GM19468 (cell line): ENCODE measurements around the gene ARFIP1.

ENCODE experiments used
- ATAC-seq: cut with Tn5 transposase; IDR thresholded peaks from one replicate; pipeline ENCODE4 v1.9.1; 2021; ENCODE audit warnings: mild to moderate bottlenecking, moderate library complexity, moderate number of reproducible peaks; ENCODE audit not compliant: unreplicated experiment; ENCODE audit errors: extremely low read depth

ARFIP1 gene

GRCh38 chr4:152935143-152935542 lies 155.4 kb downstream of the ARFIP1 start:
- no peak for ATAC-seq

DNA sequence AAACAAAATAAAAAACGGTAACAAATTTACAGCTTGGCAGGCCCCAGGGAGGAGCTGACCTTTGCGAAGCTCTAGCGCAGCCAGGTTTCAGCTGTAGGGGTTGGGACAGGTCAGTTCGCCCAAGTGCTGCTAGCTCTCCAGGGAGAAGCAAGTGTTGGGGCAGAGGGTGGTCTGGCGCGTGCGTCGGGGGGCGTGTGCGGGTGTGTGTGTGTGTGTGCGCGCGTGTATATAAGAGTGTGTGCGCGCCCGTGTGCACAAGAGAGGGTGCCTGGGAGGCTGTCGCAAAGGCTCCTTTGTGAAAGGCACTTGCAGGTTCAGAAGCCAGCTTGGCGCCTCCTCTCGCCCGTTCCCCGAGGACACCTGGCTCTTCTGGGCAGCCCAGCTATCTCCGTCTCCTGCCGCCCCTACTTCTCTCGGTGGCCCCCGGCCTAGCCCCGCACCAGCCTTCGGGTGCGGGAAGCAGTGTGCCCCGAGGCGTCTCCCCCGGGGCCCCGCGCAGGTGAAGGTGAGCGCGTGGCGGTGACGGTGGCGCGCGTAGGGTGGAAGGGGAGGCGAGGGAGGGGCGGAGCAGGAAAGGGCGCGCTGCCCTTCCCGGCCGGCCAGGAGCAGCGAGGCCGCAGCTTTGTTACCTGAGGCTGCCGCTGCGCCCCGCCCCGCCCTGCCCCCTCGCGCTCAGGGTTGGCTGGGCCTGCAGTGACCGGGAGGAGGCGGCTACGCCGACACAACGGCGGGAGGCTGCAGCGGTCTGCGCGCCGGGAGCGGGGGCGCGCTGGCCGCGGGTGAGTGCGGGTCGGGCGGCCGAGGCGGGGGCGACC lies 156.1 kb downstream of the ARFIP1 start, which contains the start of gene FHDC1:
FHDC1 (plus strand) TSS at position 693 of the 815 bp plus-strand sequence. CDS start 6,735 bp downstream, outside the sequence.
- ATAC-seq: no peak

- no peak for ATAC-seq
These were observed 156.9 kb downstream of the ARFIP1 start for GRCh38 chr4:152936446-152937335.

DNA sequence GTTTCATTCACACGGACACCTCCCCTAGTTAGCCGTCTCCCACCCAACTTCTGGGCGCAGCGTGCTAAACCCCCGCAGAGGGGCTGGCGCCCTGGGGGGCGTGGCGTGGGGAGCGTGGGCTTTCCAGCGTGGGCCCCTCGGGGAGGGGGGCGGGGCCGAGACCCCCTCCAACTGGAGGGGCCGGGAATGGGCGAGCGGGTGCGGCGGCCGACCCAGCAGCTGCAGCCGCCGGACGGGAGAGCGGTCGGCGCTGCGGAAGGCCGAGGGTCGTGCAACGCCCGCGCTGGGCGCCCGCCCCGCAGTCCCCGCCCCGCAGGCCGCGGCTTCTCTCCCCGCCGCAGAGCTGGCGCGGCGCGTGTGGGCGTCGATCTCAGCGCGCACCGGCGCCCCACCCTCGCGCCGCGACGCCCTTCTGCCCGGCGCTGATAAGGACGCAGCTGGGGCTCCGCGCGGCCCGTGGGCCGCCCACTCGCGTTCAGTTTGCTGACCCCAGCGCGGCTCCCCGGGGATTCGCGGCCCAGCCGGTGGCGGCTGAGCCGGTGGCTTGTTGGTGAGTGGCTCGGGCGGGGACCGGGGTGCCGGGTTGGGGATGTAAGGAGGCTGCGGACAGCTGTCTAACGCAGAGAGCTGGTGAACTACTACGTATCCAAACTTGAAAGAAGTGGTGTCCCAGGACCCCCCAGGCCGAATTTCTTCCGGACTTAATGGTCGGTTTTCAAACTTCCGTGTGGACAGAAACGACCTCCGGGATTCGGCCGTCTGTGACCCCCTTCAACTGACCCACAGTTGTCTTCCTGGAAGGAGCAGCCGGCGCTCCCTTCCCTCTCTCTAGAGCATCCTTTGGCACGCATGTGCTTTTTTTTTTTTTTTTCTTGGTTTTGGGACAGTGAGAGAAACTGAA lies 157.8 kb downstream of the ARFIP1 start:
- ATAC-seq: no peak

DNA sequence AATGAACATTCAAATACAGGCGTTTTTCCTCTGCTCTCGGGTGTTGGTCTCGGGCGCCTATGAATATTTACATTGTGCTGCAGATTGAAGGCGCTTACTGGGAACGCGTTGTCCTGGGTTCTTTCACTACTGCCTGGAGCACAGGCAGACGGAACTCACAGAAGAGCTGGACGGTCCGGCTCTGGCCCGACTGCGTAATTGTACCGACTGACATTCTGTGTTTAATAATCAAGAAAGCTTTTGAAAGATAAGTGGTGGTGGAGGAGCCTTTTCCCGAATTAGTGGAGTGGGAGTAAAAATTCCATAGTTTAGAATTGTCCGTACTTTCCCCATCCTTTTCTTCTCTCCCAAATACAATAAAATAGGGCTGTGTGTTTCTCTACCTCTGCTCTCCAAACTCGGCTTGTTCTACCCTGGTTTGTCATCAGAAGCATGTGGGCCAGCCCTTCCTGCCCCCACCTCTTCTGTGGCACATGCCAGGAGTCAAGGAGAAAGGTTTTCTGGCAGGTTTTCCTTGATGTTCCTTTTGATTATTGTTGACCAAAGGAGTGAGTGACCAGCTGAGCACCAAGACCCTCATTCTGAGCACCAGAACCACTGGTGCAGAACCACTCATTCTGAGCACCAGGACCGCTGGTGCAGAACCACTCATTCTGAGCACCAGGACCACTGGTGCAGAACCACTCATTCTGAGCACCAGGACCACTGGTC lies 158.6 kb downstream of the ARFIP1 start:
- no peak for ATAC-seq

- ATAC-seq: no peak
These were observed 159.9 kb downstream of the ARFIP1 start for GRCh38 chr4:152939621-152940020.

DNA sequence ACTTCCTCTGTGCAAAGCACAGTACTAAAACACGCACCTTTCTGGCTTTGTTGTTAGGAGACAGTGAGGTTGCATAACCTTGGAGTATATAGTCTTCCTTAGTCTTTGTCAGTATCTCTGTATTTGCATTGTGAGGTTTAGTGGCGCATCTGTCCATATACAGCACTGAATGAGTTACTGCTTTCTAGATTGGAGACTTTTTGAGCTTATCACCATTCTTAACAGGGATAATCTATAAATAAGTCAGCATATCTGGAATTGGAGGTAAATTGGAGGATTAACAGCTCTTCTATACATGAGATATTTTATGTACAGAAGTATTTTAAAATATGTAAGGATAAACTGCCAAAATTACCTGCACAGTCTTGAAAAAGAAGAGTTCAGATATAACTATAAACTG lies 160.7 kb downstream of the ARFIP1 start:
- no peak for ATAC-seq

- no peak for ATAC-seq
These were observed 161.7 kb downstream of the ARFIP1 start for GRCh38 chr4:152941411-152941810.

- no peak for ATAC-seq
These were observed 162.6 kb downstream of the ARFIP1 start for GRCh38 chr4:152942346-152942745.

GRCh38 chr4:152943672-152944071 lies 163.9 kb downstream of the ARFIP1 start:
- no peak for ATAC-seq

DNA sequence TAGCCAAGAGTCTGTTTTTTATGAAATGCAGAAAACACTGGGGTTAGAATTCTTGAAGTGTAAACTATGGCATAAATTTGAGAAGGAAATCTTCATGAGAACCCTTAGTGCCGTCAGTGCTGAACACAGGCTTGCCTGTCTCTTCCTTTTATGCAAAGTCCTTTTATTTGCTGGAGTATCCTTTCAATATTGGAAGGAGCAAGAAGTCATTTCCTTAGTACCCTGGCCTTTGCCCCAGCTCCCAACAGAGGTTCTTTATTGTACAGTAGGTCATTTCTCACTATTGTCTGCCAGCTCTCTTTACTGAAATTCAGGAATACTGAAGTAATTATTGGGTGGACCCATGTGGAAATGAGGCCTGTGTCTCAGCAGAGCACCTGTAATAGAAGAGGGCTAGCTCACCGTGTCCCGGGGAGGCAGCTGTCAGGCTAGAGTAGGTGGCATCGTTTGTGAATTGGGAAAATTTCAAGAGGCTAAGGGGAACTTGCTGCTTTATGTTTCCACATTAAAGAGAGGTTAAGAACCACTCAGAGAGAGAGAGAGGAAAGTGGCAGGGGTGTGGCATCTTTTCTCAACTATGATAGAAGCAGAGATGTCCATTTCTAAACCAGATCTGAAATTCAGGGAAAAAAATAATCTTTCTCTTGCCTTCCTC lies 165.0 kb downstream of the ARFIP1 start:
- no peak for ATAC-seq

GRCh38 chr4:152945639-152946038 lies 165.9 kb downstream of the ARFIP1 start:
- no peak for ATAC-seq

- ATAC-seq: no peak
These were observed 166.7 kb downstream of the ARFIP1 start for GRCh38 chr4:152946446-152946845.

DNA sequence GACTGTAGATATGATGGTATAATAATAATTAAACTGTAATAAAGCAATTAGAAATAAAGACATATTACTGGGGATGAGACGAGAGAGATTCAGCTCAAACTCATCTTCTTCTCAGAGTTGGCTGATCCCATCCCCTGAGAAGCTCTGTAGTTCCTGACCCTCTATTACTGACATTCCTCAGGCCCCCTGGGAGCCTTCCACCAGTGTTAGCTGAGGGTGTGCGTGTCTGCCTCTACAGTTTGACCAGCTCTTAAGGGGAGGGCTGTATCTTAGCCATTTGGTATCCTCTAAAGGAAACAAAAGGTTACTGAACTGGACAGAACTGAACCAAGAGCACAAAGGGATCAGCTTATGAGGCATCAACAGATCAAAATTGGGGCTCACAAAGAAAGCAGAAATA lies 167.6 kb downstream of the ARFIP1 start:
- no peak for ATAC-seq

- no peak for ATAC-seq
These were observed 170.2 kb downstream of the ARFIP1 start for GRCh38 chr4:152949930-152950329.

GRCh38 chr4:152950402-152951274 lies 170.9 kb downstream of the ARFIP1 start:
- ATAC-seq: no peak

GRCh38 chr4:152951348-152951747 lies 171.6 kb downstream of the ARFIP1 start:
- no peak for ATAC-seq

DNA sequence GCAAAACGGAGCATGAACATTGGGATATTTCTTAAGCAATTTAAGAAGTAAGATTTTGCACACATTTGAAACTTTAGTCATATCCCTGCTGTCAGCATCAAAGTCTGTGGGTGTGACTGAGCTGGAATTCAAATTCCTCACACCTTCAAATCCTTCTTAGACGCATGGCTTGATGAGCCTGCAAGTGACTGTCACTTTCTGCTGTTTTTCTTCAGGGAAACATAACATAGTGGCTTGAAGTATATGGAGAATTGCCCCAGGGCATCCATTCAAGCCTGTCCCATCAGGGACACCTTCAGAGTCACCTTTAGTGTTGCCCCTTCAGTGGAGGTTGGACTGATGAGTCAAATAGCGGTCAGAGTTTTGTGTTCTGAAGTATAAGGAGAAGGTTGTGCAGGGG lies 173.8 kb downstream of the ARFIP1 start:
- no peak for ATAC-seq
